Neural progenitor cell (in vitro differentiated cells): ENCODE results near the gene GLCE. TPM values are rescaled to one million over a fixed set of nuclear protein-coding genes. Genes with fewer than 3 reads are reported as not detected.

ENCODE experiments used
- DNase-seq: peaks from one replicate; pipeline ENCODE4 v3.0.0-alpha.2; 2016; ENCODE audit warnings: low spot score
- H2AFZ ChIP-seq: fragments of 200-600 bp; sonication (generic); replicated peaks from 2 replicates; pipeline ENCODE4 v1.6.1; 2016; ENCODE audit warnings: antibody characterized with exemption
- H3F3A ChIP-seq: fragments of 200-600 bp; sonication (generic); 2 replicates; pipeline ENCODE4 v1.6.1; 2016; ENCODE audit warnings: antibody characterized with exemption, low read depth
- H3K27ac ChIP-seq: fragments of 200-600 bp; sonication (generic); 2 replicates; pipeline ENCODE4 v1.5.1; 2016; ENCODE audit warnings: mild to moderate bottlenecking
- H3K27me3 ChIP-seq: fragments of 200-600 bp; sonication (generic); 2 replicates; pipeline ENCODE4 v1.6.1; 2016; ENCODE audit warnings: mild to moderate bottlenecking, moderate library complexity
- H3K36me3 ChIP-seq: fragments of 200-600 bp; sonication (generic); 2 replicates; pipeline ENCODE4 v1.5.1; 2016
- H3K4me1 ChIP-seq: fragments of 200-600 bp; sonication (generic); 2 replicates; pipeline ENCODE4 v1.6.1; 2016; ENCODE audit warnings: mixed run types
- H3K4me2 ChIP-seq: fragments of 200-600 bp; sonication (generic); 2 replicates; pipeline ENCODE4 v1.6.1; 2016
- H3K4me3 ChIP-seq: fragments of 200-600 bp; sonication (generic); 2 replicates; pipeline ENCODE4 v1.5.1; 2016
- H3K79me2 ChIP-seq: fragments of 200-600 bp; sonication (generic); 2 replicates; pipeline ENCODE4 v1.6.1; 2016; ENCODE audit warnings: low read depth
- H3K9ac ChIP-seq: fragments of 200-600 bp; sonication (generic); 2 replicates; pipeline ENCODE4 v1.6.1; 2016
- H3K9me3 ChIP-seq: fragments of 200-600 bp; sonication (generic); 2 replicates; pipeline ENCODE4 v1.5.1; 2016; ENCODE audit warnings: low read depth
- H4K20me1 ChIP-seq: fragments of 200-600 bp; sonication (generic); 2 replicates; pipeline ENCODE4 v1.6.1; 2016; ENCODE audit warnings: low read depth
- H3K27ac Mint-ChIP-seq: 3 replicates; pipeline ENCODE4 v1.8.0; 2021; ENCODE audit warnings: mixed read lengths
- H3K27me3 Mint-ChIP-seq: 2 replicates; pipeline ENCODE4 v1.8.0; 2022; ENCODE audit warnings: low read depth, mild to moderate bottlenecking, inconsistent platforms, moderate library complexity, mixed read lengths; ENCODE audit not compliant: insufficient read depth
- H3K36me3 Mint-ChIP-seq: 3 replicates; pipeline ENCODE4 v1.8.0; 2021; ENCODE audit warnings: mixed read lengths
- H3K4me1 Mint-ChIP-seq: 3 replicates; pipeline ENCODE4 v1.8.0; 2021; ENCODE audit warnings: mixed read lengths
- H3K4me3 Mint-ChIP-seq: 3 replicates; pipeline ENCODE4 v1.8.0; 2021; ENCODE audit warnings: mild to moderate bottlenecking, moderate library complexity, mixed read lengths
- H3K9me3 Mint-ChIP-seq: 3 replicates; pipeline ENCODE4 v1.8.0; 2020; ENCODE audit warnings: mixed read lengths
- EZH2 ChIP-seq: fragments of 200-600 bp; sonication (generic); IDR thresholded peaks from 2 replicates; pipeline ENCODE4 v1.6.1; 2017; ENCODE audit warnings: antibody characterized with exemption, mild to moderate bottlenecking, moderate library complexity
- EZH2phosphoT487 ChIP-seq: fragments of 200-600 bp; sonication (generic); IDR thresholded peaks from 2 replicates; pipeline ENCODE4 v1.6.1; 2017; ENCODE audit warnings: antibody characterized with exemption
- total RNA-seq: library from RNA; depleted of rRNA; stranded (reverse); fragments of >200 nt; gene quantifications from 2 replicates; pipeline ENCODE4 v1.2.3, GENCODE V29; 2015; ENCODE audit warnings: low replicate concordance
- TF ChIP-seq, protein P1 (sequence below): fragments of 200-600 bp; sonication (generic); IDR thresholded peaks from 2 replicates; pipeline ENCODE4 v1.5.1; 2017; ENCODE audit warnings: antibody characterized with exemption, mild to moderate bottlenecking

GLCE gene
- total RNA-seq, 1 donor from 2014 or later: 22.7 TPM

GRCh38 chr15:69158843-69159240, 1.6 kb upstream of the GLCE start:
- Mint-ChIP-seq H3K36me3 (no peaks in the 10 kb centered on the region), H3K9me3 (no peaks in the 10 kb centered on the region)
- DNase-seq: no peak

GRCh38 chr15:69159805-69160140, 662 bp upstream of the GLCE start:
- Mint-ChIP-seq H3K27ac (no peak overlapping the region), H3K9me3 (no peaks in the 10 kb centered on the region), H3K36me3 (no peaks in the 10 kb centered on the region), H3K4me3 (peak overlapping the region; percentile 100), H3K27me3 (peaks cover 4% of the 10 kb centered on the region), H3K4me1 (peaks cover 14% of the 10 kb centered on the region)
- H3K27ac ChIP-seq: no peak overlapping the region
- peaks cover 11% of the 10 kb centered on the region for H3K27me3 ChIP-seq
- peaks cover 13% of the 10 kb centered on the region for H3F3A ChIP-seq
- peak overlapping the region; percentile 95 for H2AFZ ChIP-seq
- H3K4me1 ChIP-seq: peaks cover 10% of the 10 kb centered on the region
- H3K4me2 ChIP-seq: peak overlapping the region; percentile 94
- TF ChIP-seq EZH2phosphoT487: no peak
- TF ChIP-seq EZH2: no peak
- TF ChIP-seq, protein P1, sequence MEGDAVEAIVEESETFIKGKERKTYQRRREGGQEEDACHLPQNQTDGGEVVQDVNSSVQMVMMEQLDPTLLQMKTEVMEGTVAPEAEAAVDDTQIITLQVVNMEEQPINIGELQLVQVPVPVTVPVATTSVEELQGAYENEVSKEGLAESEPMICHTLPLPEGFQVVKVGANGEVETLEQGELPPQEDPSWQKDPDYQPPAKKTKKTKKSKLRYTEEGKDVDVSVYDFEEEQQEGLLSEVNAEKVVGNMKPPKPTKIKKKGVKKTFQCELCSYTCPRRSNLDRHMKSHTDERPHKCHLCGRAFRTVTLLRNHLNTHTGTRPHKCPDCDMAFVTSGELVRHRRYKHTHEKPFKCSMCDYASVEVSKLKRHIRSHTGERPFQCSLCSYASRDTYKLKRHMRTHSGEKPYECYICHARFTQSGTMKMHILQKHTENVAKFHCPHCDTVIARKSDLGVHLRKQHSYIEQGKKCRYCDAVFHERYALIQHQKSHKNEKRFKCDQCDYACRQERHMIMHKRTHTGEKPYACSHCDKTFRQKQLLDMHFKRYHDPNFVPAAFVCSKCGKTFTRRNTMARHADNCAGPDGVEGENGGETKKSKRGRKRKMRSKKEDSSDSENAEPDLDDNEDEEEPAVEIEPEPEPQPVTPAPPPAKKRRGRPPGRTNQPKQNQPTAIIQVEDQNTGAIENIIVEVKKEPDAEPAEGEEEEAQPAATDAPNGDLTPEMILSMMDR: no peak
- H3K9ac ChIP-seq: no peak overlapping the region
- no peak for DNase-seq
- peaks cover 25% of the 10 kb centered on the region for H4K20me1 ChIP-seq
- H3K9me3 ChIP-seq: no peaks in the 10 kb centered on the region
- H3K36me3 ChIP-seq: no peaks in the 10 kb centered on the region
- peaks cover 29% of the 10 kb centered on the region for H3K79me2 ChIP-seq
- H3K4me3 ChIP-seq: peak overlapping the region; percentile 89

More at GRCh38 chr15:69158843-69159240, 1.6 kb upstream of the GLCE start:
- no peak overlapping the region for H3K27ac ChIP-seq
- no peak overlapping the region for H3K9ac ChIP-seq
- TF ChIP-seq EZH2 (no peak), EZH2phosphoT487 (no peak)
- TF ChIP-seq, protein P1: no peak
- Mint-ChIP-seq H3K4me1 (peaks cover 14% of the 10 kb centered on the region), H3K4me3 (peak overlapping the region; percentile 100), H3K27me3 (peaks cover 10% of the 10 kb centered on the region), H3K27ac (no peak overlapping the region)
- H3K9me3 ChIP-seq: no peaks in the 10 kb centered on the region
- no peak overlapping the region for H3K4me2 ChIP-seq
- H3F3A ChIP-seq: peaks cover 13% of the 10 kb centered on the region
- H3K79me2 ChIP-seq: peaks cover 20% of the 10 kb centered on the region
- peaks cover 20% of the 10 kb centered on the region for H4K20me1 ChIP-seq
- peaks cover 10% of the 10 kb centered on the region for H3K4me1 ChIP-seq
- peaks cover 11% of the 10 kb centered on the region for H3K27me3 ChIP-seq
- no peak overlapping the region for H2AFZ ChIP-seq
- H3K4me3 ChIP-seq: no peak overlapping the region
- H3K36me3 ChIP-seq: no peaks in the 10 kb centered on the region

DNA sequence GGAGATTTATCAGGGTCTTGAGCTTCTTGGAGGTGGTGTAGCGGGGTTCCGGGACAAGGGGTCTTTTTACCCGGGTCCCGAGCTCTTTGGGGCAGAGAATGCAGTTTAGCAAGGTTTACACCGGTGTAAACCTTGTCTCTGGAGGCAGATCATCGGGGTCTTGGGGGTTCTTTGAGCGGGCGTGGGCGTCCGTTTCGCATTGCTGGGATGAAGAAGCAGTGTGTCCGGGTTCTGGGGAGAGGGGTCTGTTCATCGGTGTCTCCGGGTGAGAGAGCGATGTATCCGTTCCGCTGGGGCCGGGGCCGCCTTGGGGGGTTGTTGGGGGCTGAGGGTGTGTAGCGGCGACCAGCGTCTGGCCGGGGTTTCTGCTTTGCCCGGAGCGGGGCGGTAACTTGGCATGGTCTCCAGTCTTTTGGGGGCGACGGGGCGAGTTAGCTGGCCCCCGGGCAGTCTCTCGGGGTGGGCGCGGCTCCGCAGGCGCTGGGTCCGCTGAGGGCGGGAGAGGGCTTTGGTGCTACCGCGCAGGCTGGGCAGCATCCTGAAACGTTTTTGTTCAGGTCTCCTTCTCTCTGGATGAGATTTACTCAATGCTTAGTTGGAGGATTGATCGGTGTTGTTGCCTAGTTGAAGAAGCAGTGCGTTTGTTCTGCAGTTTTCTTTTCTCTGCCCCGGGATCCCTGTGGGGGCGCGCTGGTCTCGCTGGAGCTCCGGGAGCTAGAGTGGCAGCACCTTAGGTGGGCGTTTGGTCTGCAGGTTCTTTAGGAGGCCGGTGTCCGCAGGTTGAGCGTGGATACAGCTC, 843 bp downstream of the GLCE start:
- Histone ChIP-seq H3K27ac (no peak overlapping the region), H3K27me3 (peaks cover 11% of the 10 kb centered on the region)
- peak overlapping the region; percentile 94 for H3K27ac Mint-ChIP-seq

More for the DNA sequence above, 843 bp downstream of the GLCE start:
- TF ChIP-seq EZH2phosphoT487: no peak
- no peak for TF ChIP-seq EZH2
- TF ChIP-seq, protein P1: peak; percentile 37
- peaks cover 42% of the 10 kb centered on the region for H3K79me2 ChIP-seq
- H3K36me3 ChIP-seq: no peaks in the 10 kb centered on the region
- H3K4me2 ChIP-seq: peak overlapping the region; percentile 94
- peaks cover 10% of the 10 kb centered on the region for H3K4me1 ChIP-seq
- peak overlapping the region; percentile 91 for H2AFZ ChIP-seq
- H3F3A ChIP-seq: peaks cover 13% of the 10 kb centered on the region
- H3K9me3 ChIP-seq: no peaks in the 10 kb centered on the region
- Mint-ChIP-seq H3K4me3 (peak overlapping the region; percentile 100), H3K27me3 (no peaks in the 10 kb centered on the region), H3K9me3 (no peaks in the 10 kb centered on the region), H3K36me3 (no peaks in the 10 kb centered on the region), H3K4me1 (peaks cover 14% of the 10 kb centered on the region)
- DNase-seq: peak; percentile 65
- peak overlapping the region; percentile 78 for H3K9ac ChIP-seq
- H4K20me1 ChIP-seq: peaks cover 27% of the 10 kb centered on the region
- H3K4me3 ChIP-seq: peak overlapping the region; percentile 89
